HFFc6 (cell line): ENCODE measurements around the gene ROBO1. TPM values are rescaled to one million over a fixed set of nuclear protein-coding genes. Genes with fewer than 3 reads are reported as not detected.
"Not testable (repeated sequence)": the region's sequence is repeated elsewhere in the genome, so short reads cannot be mapped to it uniquely, and the experiment has no call there.

ENCODE experiments used
- DNase-seq: peaks from one replicate; pipeline ENCODE4 v3.0.0-alpha.2; 2018
- H3K27ac Mint-ChIP-seq: 2 replicates; pipeline ENCODE4 v1.8.0; 2020; ENCODE audit warnings: mild to moderate bottlenecking, mixed read lengths
- H3K27me3 Mint-ChIP-seq: 2 replicates; pipeline ENCODE4 v1.8.0; 2021; ENCODE audit warnings: mild to moderate bottlenecking, moderate library complexity, mixed read lengths; ENCODE audit not compliant: insufficient read depth
- H3K36me3 Mint-ChIP-seq: 2 replicates; pipeline ENCODE4 v1.8.0; 2021; ENCODE audit warnings: low read depth, mixed read lengths
- H3K4me1 Mint-ChIP-seq: 2 replicates; pipeline ENCODE4 v1.8.0; 2020; ENCODE audit warnings: low read depth, mixed read lengths
- H3K4me3 Mint-ChIP-seq: 2 replicates; pipeline ENCODE4 v1.8.0; 2020; ENCODE audit warnings: mild to moderate bottlenecking, moderate library complexity, mixed read lengths
- H3K9me3 Mint-ChIP-seq: 2 replicates; pipeline ENCODE4 v1.8.0; 2020; ENCODE audit warnings: mild to moderate bottlenecking, mixed read lengths
- CTCF ChIP-seq: fragments of 200-600 bp; sonication (generic); IDR thresholded peaks from 2 replicates; pipeline ENCODE4 v1.5.0; 2021; ENCODE audit warnings: antibody characterized with exemption, mild to moderate bottlenecking
- total RNA-seq, 6 experiments: library from RNA; stranded (reverse); fragmentation: NEBNext Ultra II Directional; extraction: Animal tissue kit (Norgen Biotek cat#: 25700); gene quantifications; 2 replicates in 1 of 6; 3 replicates in 5 of 6; pipeline ENCODE4 v1.2.3, GENCODE V29; 2021

ROBO1 gene
- total RNA-seq, 6 experiments from 2014 or later, result 38.7 to 51.3 (median 41.7) TPM

GRCh38 chr3:78887547-78888011, 880.2 kb downstream of the ROBO1 start:
- Mint-ChIP-seq H3K36me3 (peaks cover 6% of the 10 kb centered on the region), H3K4me3 (peak overlapping the region; percentile 32), H3K4me1 (peaks cover 37% of the 10 kb centered on the region), H3K9me3 (no peaks in the 10 kb centered on the region), H3K27me3 (peaks cover 3% of the 10 kb centered on the region; the same call in 1 of the 2 replicates), H3K27ac (peak overlapping the region; percentile 22; the same call in 1 of the 2 replicates)
- DNase-seq, result no peak
- no peak for TF ChIP-seq CTCF

- Mint-ChIP-seq H3K4me3 (peak overlapping the region; percentile 32), H3K36me3 (peaks cover 6% of the 10 kb centered on the region), H3K9me3 (no peaks in the 10 kb centered on the region), H3K4me1 (peaks cover 37% of the 10 kb centered on the region), H3K27me3 (peaks cover 3% of the 10 kb centered on the region; the same call in 1 of the 2 replicates), H3K27ac (peak overlapping the region; percentile 22; the same call in 1 of the 2 replicates)
- DNase-seq, result peak; percentile 25
- TF ChIP-seq CTCF, result no peak
Measured at GRCh38 chr3:78887029-78887428, 880.8 kb downstream of the ROBO1 start.

GRCh38 chr3:78884567-78884966, 883.2 kb downstream of the ROBO1 start:
- not testable (repeated sequence) for H3K36me3 Mint-ChIP-seq, DNase-seq, H3K27me3 Mint-ChIP-seq, H3K9me3 Mint-ChIP-seq, H3K4me3 Mint-ChIP-seq, H3K27ac Mint-ChIP-seq
- peaks cover 45% of the 10 kb centered on the region for H3K4me1 Mint-ChIP-seq

GRCh38 chr3:78882251-78882650, 885.5 kb downstream of the ROBO1 start:
- H3K4me1 Mint-ChIP-seq, result peaks cover 47% of the 10 kb centered on the region
- no peak overlapping the region for H3K4me3 Mint-ChIP-seq
- no peak for DNase-seq
- H3K27ac Mint-ChIP-seq, result no peak overlapping the region
- TF ChIP-seq CTCF, result no peak
- H3K36me3 Mint-ChIP-seq, result no peaks in the 10 kb centered on the region
- no peaks in the 10 kb centered on the region for H3K27me3 Mint-ChIP-seq
- no peaks in the 10 kb centered on the region for H3K9me3 Mint-ChIP-seq

GRCh38 chr3:78881501-78881900, 886.3 kb downstream of the ROBO1 start:
- Mint-ChIP-seq H3K4me3 (peak overlapping the region; percentile 27), H3K36me3 (no peaks in the 10 kb centered on the region), H3K27ac (peak overlapping the region; percentile 40), H3K27me3 (no peaks in the 10 kb centered on the region), H3K4me1 (peaks cover 45% of the 10 kb centered on the region), H3K9me3 (no peaks in the 10 kb centered on the region)
- DNase-seq, result no peak
- TF ChIP-seq CTCF, result no peak

GRCh38 chr3:78880603-78881461, 887.0 kb downstream of the ROBO1 start:
- H3K4me1 Mint-ChIP-seq, result peaks cover 52% of the 10 kb centered on the region
- DNase-seq, result no peak

More at GRCh38 chr3:78880603-78881461, 887.0 kb downstream of the ROBO1 start:
- H3K4me3 Mint-ChIP-seq, result peak overlapping the region; percentile 27
- no peaks in the 10 kb centered on the region for H3K9me3 Mint-ChIP-seq
- no peak for TF ChIP-seq CTCF
- H3K27ac Mint-ChIP-seq, result peak overlapping the region; percentile 40
- H3K36me3 Mint-ChIP-seq, result no peaks in the 10 kb centered on the region
- no peaks in the 10 kb centered on the region for H3K27me3 Mint-ChIP-seq
